ENCODE measurements around the gene ADCY3.

- TF ChIP-seq PATZ1 (CRISPR knock-in tag; IDR thresholded peaks at IDR 0.05; ENCODE audit: borderline replicate concordance) (no peak), ZC3H10 (CRISPR knock-in tag; IDR thresholded peaks at IDR 0.05) (no peak)
Measured at GRCh38 chr2:24844023-24844685, 75.9 kb downstream of the ADCY3 start.

Measured in SK-N-SH treated with all-trans-retinoic acid at 6 μM for 48 hours (cell line).